K562 (cell line): ENCODE results near the gene GPR32. TPM values are rescaled to one million over a fixed set of nuclear protein-coding genes. Genes with fewer than 3 reads are reported as not detected.

Experiments used
- ATAC-seq: fragments of 200-7000 bp; cut with Tn5 transposase; 3 replicates; pipeline ENCODE4 v1.9.1; 2020; ENCODE audit warnings: moderate library complexity
- BruUV-seq: library from RNA; stranded (reverse); fragments of 400-500 nt; replicated peaks from 2 replicates; lab custom pipeline; 2021; lab: Mats Ljungman, UMichigan
- CTCF ChIA-PET: fragments of 300-600 bp; formaldehyde crosslinking; extraction: SDS; loops from one replicate; lab custom pipeline; 2021; ENCODE audit warnings: low intra/inter-chr PET ratio; lab: Yijun Ruan, JAX
- POLR2A ChIA-PET: fragments of 300-600, 350-650 bp; sonication (Branson Sonifier 250); formaldehyde crosslinking; extraction: SDS; loops from one replicate; lab custom pipeline; 2021; ENCODE audit warnings: antibody characterized with exemption, inconsistent platforms; lab: Yijun Ruan, JAX
- DNase-seq, 4 experiments: peaks; one replicate each; pipeline versions ENCODE4 v3.0.0 to v3.0.0-alpha.2; 2011 to 2018; ENCODE audit warnings: low spot score in 3 of 4, mixed read lengths in 3 of 4; ENCODE audit errors: extremely low read depth in 1 of 4
- FAIRE-seq: peaks from 2 replicates; lab custom pipeline; 2011; peaks lifted over from hg19 to GRCh38; lab: Jason Lieb, UNC
- H2AFZ ChIP-seq: 2 replicates; pipeline ENCODE4 v1.6.0; 2011; ENCODE audit warnings: low read depth, low read length, control low read depth, inconsistent platforms
- H3K27ac ChIP-seq: fragments of 200-600 bp; 3 replicates; pipeline ENCODE4 v1.8.0; 2011; ENCODE audit warnings: low read depth, mild to moderate bottlenecking, control low read depth, inconsistent platforms, low read length, moderate library complexity, mixed read lengths; ENCODE audit errors: extremely low read depth
- H3K27me3 ChIP-seq, 2 experiments: fragments of 300-600 bp in 1 of 2; 2 replicates in 1 of 2; 3 replicates in 1 of 2; pipeline versions ENCODE4 v1.6.0 to v1.8.0; 2011; ENCODE audit warnings: inconsistent platforms in 2 of 2, low read length in 2 of 2, mild to moderate bottlenecking in 1 of 2, mixed read lengths in 1 of 2, moderate library complexity in 1 of 2; ENCODE audit not compliant: control insufficient read depth in 2 of 2, insufficient read depth in 2 of 2
- H3K36me3 ChIP-seq: fragments of 300-600 bp; 3 replicates; pipeline ENCODE4 v1.8.0; 2011; ENCODE audit warnings: mild to moderate bottlenecking, low read length, inconsistent platforms; ENCODE audit not compliant: control insufficient read depth, insufficient read depth
- H3K4me1 ChIP-seq, 2 experiments: fragments of 200-600 bp in 1 of 2; replicated peaks in 1 of 2; 2 replicates in 1 of 2; 3 replicates in 1 of 2; pipeline versions ENCODE4 v1.5.1 to v1.8.0; 2011; ENCODE audit warnings: inconsistent platforms in 2 of 2, low read length in 2 of 2, mild to moderate bottlenecking in 1 of 2, mixed read lengths in 1 of 2, moderate library complexity in 1 of 2; ENCODE audit not compliant: control insufficient read depth in 2 of 2, insufficient read depth in 2 of 2
- H3K4me2 ChIP-seq: 2 replicates; pipeline ENCODE4 v1.6.1; 2011; ENCODE audit warnings: low read length, control low read depth, inconsistent platforms, mixed read lengths; ENCODE audit not compliant: insufficient read depth
- H3K4me3 ChIP-seq: fragments of 200-600 bp; sonication (generic), shearing (Covaris generic); 2 replicates; pipeline ENCODE4 v1.5.1; 2016; ENCODE audit warnings: control low read depth, inconsistent platforms
- H3K79me2 ChIP-seq: fragments of 200-600 bp; 3 replicates; pipeline ENCODE4 v1.8.0; 2011; ENCODE audit warnings: low read length, inconsistent platforms; ENCODE audit not compliant: control insufficient read depth, insufficient read depth
- H3K9ac ChIP-seq, 2 experiments: 2 replicates each; pipeline versions ENCODE4 v1.6.0 to v1.6.1; 2011; ENCODE audit warnings: low read depth in 2 of 2, low read length in 2 of 2, control low read depth in 1 of 2, inconsistent platforms in 1 of 2, mild to moderate bottlenecking in 1 of 2, mixed read lengths in 1 of 2; ENCODE audit not compliant: insufficient read depth in 1 of 2
- H3K9me1 ChIP-seq: one replicate; pipeline ENCODE4 v1.6.0; 2011; ENCODE audit warnings: inconsistent platforms, mild to moderate bottlenecking, low read length, moderate library complexity; ENCODE audit not compliant: control insufficient read depth, insufficient read depth
- H3K9me3 ChIP-seq: replicated peaks from 2 replicates; pipeline ENCODE4 v1.5.1; 2011; ENCODE audit warnings: low read depth, low read length, inconsistent platforms; ENCODE audit not compliant: control insufficient read depth, insufficient read depth
- H4K20me1 ChIP-seq: replicated peaks from 2 replicates; pipeline ENCODE4 v1.6.1; 2011; ENCODE audit warnings: low read length, inconsistent platforms, mixed read lengths; ENCODE audit not compliant: control insufficient read depth, insufficient read depth
- E2F6 ChIP-seq, 2 experiments: IDR thresholded peaks; 2 replicates each; pipeline ENCODE4 v1.6.1; 2011; ENCODE audit warnings: borderline replicate concordance in 1 of 2, control low read depth in 1 of 2, low read depth in 1 of 2, low read length in 1 of 2, mild to moderate bottlenecking in 1 of 2, mixed read lengths in 1 of 2, moderate library complexity in 1 of 2; ENCODE audit not compliant: insufficient read depth in 1 of 2, insufficient read length in 1 of 2, poor library complexity in 1 of 2, severe bottlenecking in 1 of 2; ENCODE audit errors: extremely low read depth in 1 of 2
- FOXP4 ChIP-seq: sonication (generic); formaldehyde crosslinking; IDR thresholded peaks from 2 replicates; pipeline ENCODE4 v1.8.0; 2022; ENCODE audit warnings: mild to moderate bottlenecking, missing genetic modification reagents, borderline replicate concordance
- HDAC2 ChIP-seq: fragments of 450-650 bp; IDR thresholded peaks from 2 replicates; pipeline ENCODE4 v1.6.1; 2016; ENCODE audit warnings: mild to moderate bottlenecking
- MEIS2 ChIP-seq: fragments of 450-650 bp; IDR thresholded peaks from 2 replicates; pipeline ENCODE4 v1.6.1; 2014; ENCODE audit warnings: mild to moderate bottlenecking; ENCODE audit not compliant: partially characterized antibody
- MYC ChIP-seq, 2 experiments: fragments of 250-450 bp in 1 of 2; sonication (Bioruptor Pico) in 1 of 2; IDR thresholded peaks; 2 replicates each; pipeline versions ENCODE4 v1.5.1 to v1.6.1; 2012 to 2021; ENCODE audit warnings: low read depth in 2 of 2, borderline replicate concordance in 1 of 2, improper control_type of control experiment in 1 of 2, low read length in 1 of 2, mild to moderate bottlenecking in 1 of 2, moderate library complexity in 1 of 2
- NR2C1 ChIP-seq, 2 experiments: fragments of 450-650 bp; IDR thresholded peaks; 2 replicates each; pipeline ENCODE4 v1.6.1; 2017; ENCODE audit warnings: mild to moderate bottlenecking in 2 of 2, antibody characterized with exemption in 1 of 2, inconsistent platforms in 1 of 2, missing compliant biosample characterization in 1 of 2, missing genetic modification characterization in 1 of 2
- PKNOX1 ChIP-seq: fragments of 450-650 bp; IDR thresholded peaks from 2 replicates; pipeline ENCODE4 v1.6.1; 2016
- RCOR1 ChIP-seq, 2 experiments: IDR thresholded peaks; 2 replicates each; pipeline ENCODE4 v1.6.1; 2012; ENCODE audit warnings: low read depth in 2 of 2, low read length in 2 of 2, borderline replicate concordance in 1 of 2, improper control_type of control experiment in 1 of 2
- SMAD4 ChIP-seq: fragments of 250-450 bp; sonication (Bioruptor Pico); conservative IDR thresholded peaks from 2 replicates; pipeline ENCODE4 v1.8.0; 2021; ENCODE audit warnings: inconsistent platforms, mild to moderate bottlenecking, moderate library complexity
- ZNF512 ChIP-seq: IDR thresholded peaks from 2 replicates; pipeline ENCODE4 v1.6.1; 2016; ENCODE audit warnings: missing genetic modification characterization, missing compliant biosample characterization
- ZNF584 ChIP-seq: fragments of 200-800 bp; sonication (Bioruptor generic); IDR thresholded peaks from 2 replicates; pipeline ENCODE4 v1.6.1; 2016; ENCODE audit warnings: low read depth, mild to moderate bottlenecking, missing genetic modification characterization, missing compliant biosample characterization
- ZNF766 ChIP-seq: fragments of 200-800 bp; sonication (Bioruptor generic); conservative IDR thresholded peaks from 2 replicates; pipeline ENCODE4 v1.6.1; 2016; ENCODE audit warnings: missing genetic modification characterization, missing compliant biosample characterization
- WGBS: fragments of 100-300 bp; shearing (Covaris generic); methylation state at CpG from one replicate; pipeline ENCODE4 v1.1.6; 2016; ENCODE audit warnings: low coverage, mixed read lengths; ENCODE audit not compliant: insufficient coverage; ENCODE audit errors: missing lambda C conversion rate; 5-methylcytosine and 5-hydroxymethylcytosine counted together
- in situ Hi-C: fragments of 300-500 bp; cut with MboI; formaldehyde crosslinking; loops from 4 replicates; pipeline ENCODE4 v1.15.0; 2018; ENCODE audit warnings: inconsistent platforms, mixed read lengths
- intact Hi-C: fragments of 100-400 bp; cut with micrococcal nuclease; formaldehyde crosslinking; loops from 2 replicates; pipeline ENCODE4 v1.14.2; 2022
- polyA plus RNA-seq, 8 experiments: library from polyadenylated mRNA; depleted of rRNA in 4 of 8; stranded (reverse) in 5 of 8; unstranded in 3 of 8; fragments of >200 nt; fragmentation: Nextera tagmentation in 2 of 8; fragmentation: Illumina TruSeq in 1 of 8; extraction: Ambion mirVana in 2 of 8; extraction: Trizol in 1 of 8; gene quantifications; 2 replicates each; pipeline versions ENCODE4 v1.2.1 to v1.2.3, GENCODE V29; 2011 to 2014; ENCODE audit warnings: inconsistent platforms in 1 of 8, missing spikeins in 1 of 8
- total RNA-seq, 7 experiments: library from RNA; depleted of rRNA in 6 of 7; stranded (reverse); fragments of >200 nt in 6 of 7; fragmentation: Illumina TruSeq in 2 of 7; extraction: Trizol in 2 of 7; gene quantifications; 2 replicates each; pipeline versions ENCODE4 v1.2.1 to v1.2.3, GENCODE V29; 2011 to 2021; ENCODE audit warnings: low replicate concordance in 1 of 7

Gene GPR32
- total and polyA plus RNA-seq, 9 of the 15 experiments (the other 6 are each of a cell fraction or from before 2014, with no cell fraction given): not detected

- TF ChIP-seq ZNF512 (tag) (peak; percentile 45), MEIS2 (peak; percentile 74), RCOR1 (IDR thresholded peaks at IDR 0.05; ENCODE audit: borderline replicate concordance in 1 of 2, low read depth in 2 of 2, low read length in 2 of 2) (peak in 1 of 2 experiments; percentile 30; a peak in 1 of 4 replicates), PKNOX1 (peak; percentile 37; the same call in 1 of the 2 replicates), NR2C1 (IDR thresholded peaks at IDR 0.05) (no peak), NR2C1 (tag; IDR thresholded peaks at IDR 0.05) (no peak)
These were observed 40.4 kb upstream of the GPR32 start (continued) for GRCh38 chr19:50729894-50730293.

- peak overlapping the region; percentile 57 to 75; a peak in 3 of 4 replicates for H3K9ac ChIP-seq
- no TSS peak for BruUV-seq
- H3K79me2 ChIP-seq: no peaks in the 10 kb centered on the region
- intact Hi-C loops: no loop called here
- no peaks in the 10 kb centered on the region for H3K9me1 ChIP-seq
- H3K4me2 ChIP-seq: peak overlapping the region; percentile 45
- peak; percentile 6 for FAIRE-seq
- 13% methylated on average over 7 of the region's 7 CpGs for WGBS
- ChIA-PET POLR2A (interaction anchor here (0.6 to 1.3 kb wide), 3 partner anchors 10 to 66 kb away, joined by 3 read pairs; no protein-coding TSS in a partner anchor), CTCF (no interaction called here)
- no peaks in the 10 kb centered on the region for H3K36me3 ChIP-seq
- peak overlapping the region; percentile 95 for H2AFZ ChIP-seq
- no peak overlapping the region for H3K4me3 ChIP-seq
- no peaks in the 10 kb centered on the region for H4K20me1 ChIP-seq
- peak in 1 of 4 experiments; percentile 23 for DNase-seq
- H3K4me1 ChIP-seq: peaks cover 25 to 39% of the 10 kb centered on the region in 2 experiments
- H3K27me3 ChIP-seq: no peaks in the 10 kb centered on the region
- no peaks in the 10 kb centered on the region for H3K9me3 ChIP-seq
- in situ Hi-C loops: no loop called here
- no peak; the same call in 2 of the 3 replicates for ATAC-seq
- peak overlapping the region; percentile 53 for H3K27ac ChIP-seq
- 0 out of 2 replicates have a peak, but pooled peaks have one; percentile 45 for TF ChIP-seq SMAD4 (CRISPR knock-in tag)
- 0 out of 2 replicates have a peak, but pooled peaks have one; percentile 15 for TF ChIP-seq HDAC2
- peak in 1 of 2 experiments; percentile 11 for TF ChIP-seq E2F6 (IDR thresholded peaks at IDR 0.05; ENCODE audit: borderline replicate concordance in 1 of 2, extremely low read depth in 1 of 2, insufficient read depth in 1 of 2, insufficient read length in 1 of 2, low read depth in 1 of 2, low read length in 1 of 2, poor library complexity in 1 of 2, severe bottlenecking in 1 of 2)
- TF ChIP-seq MYC (IDR thresholded peaks at IDR 0.05; ENCODE audit: low read depth, low read length): 0 out of 2 replicates have a peak, but pooled peaks have one; percentile 17
- no peak for TF ChIP-seq MYC (CRISPR knock-in tag; IDR thresholded peaks at IDR 0.05; ENCODE audit: borderline replicate concordance, low read depth)
- TF ChIP-seq ZNF766 (CRISPR knock-in tag): 0 out of 2 replicates have a peak, but pooled peaks have one; percentile 34
- TF ChIP-seq FOXP4: no peak
- TF ChIP-seq ZNF584 (CRISPR knock-in tag): no peak
These were observed 34.4 kb upstream of the GPR32 start for GRCh38 chr19:50735869-50736268.
